Measurements from ENCODE around the gene USP2.

Gene USP2

GRCh38 chr11:119305556-119306372 is 75.7 kb downstream of the USP2 start:
- H3K36me3 ChIP-seq (ENCODE audit: control insufficient read depth in 1 of 2, insufficient read depth in 2 of 2, low read length in 2 of 2), result peaks cover 34 to 57% of the 10 kb centered on the region in 2 donors
- peaks cover 0 to 11% of the 10 kb centered on the region in 2 donors for H3K4me1 ChIP-seq (ENCODE audit: control insufficient read depth in 1 of 2, insufficient read depth in 2 of 2, low read length in 2 of 2)
- H3K27ac ChIP-seq (ENCODE audit: low read length), result no peak overlapping the region
- H3K27me3 ChIP-seq (ENCODE audit: low read depth, low read length), result no peaks in the 10 kb centered on the region
- H3K4me3 ChIP-seq (ENCODE audit: low read depth in 1 of 2, low read length in 2 of 2), result no peak overlapping the region
- no peaks in the 10 kb centered on the region for H3K9me3 ChIP-seq (ENCODE audit: control insufficient read depth in 1 of 2, low read length in 2 of 2)

Data from muscle layer of duodenum (tissue), 2 donors.